ENCODE data around the gene SLC25A19. TPM values are rescaled to one million over a fixed set of nuclear protein-coding genes. Genes with fewer than 3 reads are reported as not detected.

SLC25A19 gene
- total RNA-seq, 1 experiment from 2014 or later, result 29.8 TPM

GRCh38 chr17:75252039-75252816, 37.0 kb downstream of the SLC25A19 start:
- H3K27ac Mint-ChIP-seq (ENCODE audit: unreplicated experiment), result no peak overlapping the region
- H3K27me3 Mint-ChIP-seq (ENCODE audit: insufficient read depth, unreplicated experiment), result no peaks in the 10 kb centered on the region

GRCh38 chr17:75250009-75250471, 39.2 kb downstream of the SLC25A19 start:
- BruUV-seq (replicated peaks), result no TSS peak
- POLR2A ChIA-PET, result interaction anchor here (0.6 kb wide), 1 partner anchor 156 kb away, joined by 3 read pairs; the partner anchor contains the start of gene GRB2
- no peak overlapping the region for H3K4me3 Mint-ChIP-seq (ENCODE audit: unreplicated experiment)

More at GRCh38 chr17:75252039-75252816, 37.0 kb downstream of the SLC25A19 start:
- Histone ChIP-seq H3K36me3 (ENCODE audit: control insufficient read depth, insufficient read depth, low read length) (no peaks in the 10 kb centered on the region), H3K27me3 (replicated peaks; ENCODE audit: control insufficient read depth, insufficient read depth, low read length) (no peaks in the 10 kb centered on the region), H3K9me3 (no peaks in the 10 kb centered on the region), H3K4me1 (no peaks in the 10 kb centered on the region), H3K4me3 (ENCODE audit: low read depth, low read length) (no peak overlapping the region)
- DNase-seq, result no peak
- Mint-ChIP-seq H3K36me3 (ENCODE audit: insufficient read depth, unreplicated experiment) (peaks cover 18% of the 10 kb centered on the region), H3K4me1 (ENCODE audit: low read depth, unreplicated experiment) (peaks cover 33% of the 10 kb centered on the region), H3K9me3 (ENCODE audit: unreplicated experiment) (no peaks in the 10 kb centered on the region), H3K4me3 (ENCODE audit: unreplicated experiment) (no peak overlapping the region)
- intact Hi-C loops (cut with micrococcal nuclease; ENCODE audit: unreplicated experiment), result no loop called here
- no TSS peak for BruUV-seq (replicated peaks)
- no peak for TF ChIP-seq CTCF (IDR thresholded peaks at IDR 0.05; ENCODE audit: insufficient read depth in 1 of 2, low read depth in 1 of 2, low read length in 1 of 2, severe bottlenecking in 1 of 2, unreplicated experiment in 1 of 2)
- CTCF ChIA-PET, result interaction anchor here (0.9 kb wide), 1 partner anchor 12 kb away, joined by 8 read pairs; no protein-coding TSS in a partner anchor
- POLR2A ChIA-PET, result interaction anchor here (0.7 kb wide), 1 partner anchor 425 kb away, joined by 4 read pairs; no protein-coding TSS in a partner anchor

More at GRCh38 chr17:75250009-75250471, 39.2 kb downstream of the SLC25A19 start:
- Mint-ChIP-seq H3K27ac (ENCODE audit: unreplicated experiment) (no peak overlapping the region), H3K36me3 (ENCODE audit: insufficient read depth, unreplicated experiment) (peaks cover 24% of the 10 kb centered on the region), H3K27me3 (ENCODE audit: insufficient read depth, unreplicated experiment) (no peaks in the 10 kb centered on the region), H3K9me3 (ENCODE audit: unreplicated experiment) (no peaks in the 10 kb centered on the region), H3K4me1 (ENCODE audit: low read depth, unreplicated experiment) (peaks cover 22% of the 10 kb centered on the region)
- TF ChIP-seq CTCF (IDR thresholded peaks at IDR 0.05; ENCODE audit: insufficient read depth in 1 of 2, low read depth in 1 of 2, low read length in 1 of 2, severe bottlenecking in 1 of 2, unreplicated experiment in 1 of 2), result no peak
- intact Hi-C loops (cut with micrococcal nuclease; ENCODE audit: unreplicated experiment), result no loop called here
- DNase-seq, result no peak
- Histone ChIP-seq H3K27me3 (replicated peaks; ENCODE audit: control insufficient read depth, insufficient read depth, low read length) (no peaks in the 10 kb centered on the region), H3K4me1 (no peaks in the 10 kb centered on the region), H3K4me3 (ENCODE audit: low read depth, low read length) (no peak overlapping the region), H3K36me3 (ENCODE audit: control insufficient read depth, insufficient read depth, low read length) (peaks cover 2% of the 10 kb centered on the region; the same call in 1 of the 2 replicates), H3K9me3 (no peaks in the 10 kb centered on the region)
- CTCF ChIA-PET, result interaction anchor here (1.1 kb wide), 1 partner anchor 21 kb away, joined by 3 read pairs; the partner anchor contains the start of gene MIF4GD
